Measurements from ENCODE around the gene DCLRE1B.

The DCLRE1B gene

DNA sequence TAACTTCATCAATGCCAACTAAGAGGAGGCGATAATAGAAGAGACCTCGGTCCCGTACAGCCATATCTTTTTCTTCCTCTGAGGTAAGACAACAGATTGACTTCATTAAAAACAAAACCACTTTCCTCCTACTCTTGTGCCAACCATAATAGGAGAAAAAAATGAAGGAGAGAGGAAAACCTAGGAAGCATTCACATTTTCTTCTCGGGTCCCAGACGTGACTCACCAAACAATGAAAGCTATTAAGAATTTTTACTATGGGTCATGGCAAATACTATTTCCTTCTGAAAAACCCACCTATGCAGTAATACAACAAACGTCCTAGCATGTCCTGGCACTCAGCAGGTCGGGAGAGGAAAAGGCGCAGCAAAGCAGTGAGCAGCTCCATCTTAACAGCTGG lies 9.2 kb upstream of the DCLRE1B start:
- H3K36me3 ChIP-seq (ENCODE audit: insufficient read depth, insufficient read length, low read length) = peaks cover 67% of the 10 kb centered on the region
- H3K4me3 ChIP-seq (ENCODE audit: insufficient read length, low read depth) = no peak overlapping the region
- DNase-seq (ENCODE audit: low read depth, low spot score) = no peak
- no peaks in the 10 kb centered on the region for H3K9me3 ChIP-seq (ENCODE audit: insufficient read depth, low read length)
- H3K27me3 ChIP-seq (ENCODE audit: insufficient read depth, insufficient read length) = no peaks in the 10 kb centered on the region
- no peak overlapping the region for H3K9ac ChIP-seq (ENCODE audit: insufficient read length, low read depth)
- no peak for TF ChIP-seq SUZ12 (IDR thresholded peaks at IDR 0.05; ENCODE audit: extremely low read depth, insufficient read depth, insufficient read length)
- TF ChIP-seq YY1 (IDR thresholded peaks at IDR 0.05; ENCODE audit: insufficient read depth, insufficient read length) = no peak
- no peak for TF ChIP-seq ZNF274 (IDR thresholded peaks at IDR 0.05; ENCODE audit: low read depth, low read length)
- no peaks in the 10 kb centered on the region for H3K4me1 ChIP-seq (ENCODE audit: insufficient read depth, insufficient read length)

DNA sequence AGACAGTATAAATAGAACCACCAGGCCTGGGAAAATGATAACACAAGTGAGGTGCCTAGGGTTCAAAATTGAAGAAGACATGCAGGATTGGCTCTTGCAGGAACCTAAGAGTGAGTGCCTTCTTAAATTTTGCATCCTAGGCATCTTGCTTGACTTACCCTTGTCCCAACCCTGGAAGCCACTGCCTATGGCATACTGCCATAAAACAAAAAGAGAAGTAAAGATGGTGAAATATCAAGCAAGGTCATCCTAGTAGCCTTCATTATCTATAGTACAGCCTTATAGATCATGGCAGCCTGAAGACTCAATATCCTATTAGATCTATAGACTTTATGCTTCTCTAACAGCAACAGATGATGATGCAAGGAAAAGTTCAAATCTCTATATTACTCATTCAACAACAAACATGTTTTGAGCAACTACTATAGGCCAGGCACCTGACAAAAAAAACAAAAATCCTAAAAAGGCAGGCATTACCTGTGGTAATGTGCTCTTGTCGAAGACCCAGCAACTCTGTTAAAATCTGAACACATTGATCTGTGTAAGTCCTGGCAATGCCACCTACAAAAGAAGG lies 6.8 kb upstream of the DCLRE1B start:
- H3K4me3 ChIP-seq (ENCODE audit: insufficient read length, low read depth) = no peak overlapping the region
- H3K36me3 ChIP-seq (ENCODE audit: insufficient read depth, insufficient read length, low read length) = peaks cover 86% of the 10 kb centered on the region
- H3K4me1 ChIP-seq (ENCODE audit: insufficient read depth, insufficient read length) = no peaks in the 10 kb centered on the region
- H3K9ac ChIP-seq (ENCODE audit: insufficient read length, low read depth) = no peak overlapping the region
- H3K9me3 ChIP-seq (ENCODE audit: insufficient read depth, low read length) = no peaks in the 10 kb centered on the region
- no peak for TF ChIP-seq SUZ12 (IDR thresholded peaks at IDR 0.05; ENCODE audit: extremely low read depth, insufficient read depth, insufficient read length)
- TF ChIP-seq YY1 (IDR thresholded peaks at IDR 0.05; ENCODE audit: insufficient read depth, insufficient read length) = no peak
- no peak for TF ChIP-seq ZNF274 (IDR thresholded peaks at IDR 0.05; ENCODE audit: low read depth, low read length)
- DNase-seq (ENCODE audit: low read depth, low spot score) = no peak
- H3K27me3 ChIP-seq (ENCODE audit: insufficient read depth, insufficient read length) = no peaks in the 10 kb centered on the region

DNA sequence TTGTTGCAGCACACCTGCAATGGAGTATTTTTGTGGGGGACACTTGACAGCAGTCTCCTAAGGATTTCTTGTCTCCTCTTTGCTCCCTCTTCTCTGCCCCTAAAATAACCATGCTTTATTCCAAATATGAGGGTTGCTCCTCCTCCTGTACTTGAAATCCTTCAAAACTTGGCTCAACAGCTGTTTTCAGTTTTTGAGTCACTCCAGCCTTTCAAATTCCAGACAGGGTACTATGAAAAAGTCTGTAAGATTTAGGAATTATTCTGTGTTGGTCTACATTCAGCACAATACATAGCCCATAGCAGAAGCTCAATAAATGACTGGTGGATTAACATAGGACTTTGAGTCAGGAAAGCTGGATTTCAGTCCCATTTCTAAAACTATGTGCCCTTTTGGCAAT lies 6.0 kb upstream of the DCLRE1B start:
- H3K36me3 ChIP-seq (ENCODE audit: insufficient read depth, insufficient read length, low read length) = peaks cover 85% of the 10 kb centered on the region

DNA sequence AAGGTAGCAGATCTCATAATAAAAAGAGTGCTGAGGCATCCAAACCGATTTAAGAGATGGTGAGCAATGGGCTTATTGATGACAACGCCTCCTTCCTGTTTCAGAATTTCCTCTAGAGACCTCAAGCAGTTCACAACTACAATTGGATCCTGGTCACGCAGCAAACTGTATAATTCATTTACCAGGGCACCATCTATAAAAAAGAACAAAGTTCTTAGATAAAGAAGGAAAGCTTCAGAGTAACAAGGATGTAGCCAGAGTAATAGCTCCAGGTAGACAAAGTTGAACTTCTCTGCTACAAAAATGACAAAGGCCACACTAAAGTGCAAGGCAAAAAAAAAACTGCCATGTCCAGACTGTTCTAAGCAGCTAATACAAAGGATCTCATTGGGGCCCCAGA lies 3.9 kb upstream of the DCLRE1B start:
- H3K36me3 ChIP-seq (ENCODE audit: insufficient read depth, insufficient read length, low read length) = peaks cover 64% of the 10 kb centered on the region
- DNase-seq (ENCODE audit: low read depth, low spot score) = no peak
- H3K27me3 ChIP-seq (ENCODE audit: insufficient read depth, insufficient read length) = no peaks in the 10 kb centered on the region
- no peak overlapping the region for H3K9ac ChIP-seq (ENCODE audit: insufficient read length, low read depth)
- TF ChIP-seq SUZ12 (IDR thresholded peaks at IDR 0.05; ENCODE audit: extremely low read depth, insufficient read depth, insufficient read length) = no peak
- TF ChIP-seq ZNF274 (IDR thresholded peaks at IDR 0.05; ENCODE audit: low read depth, low read length) = no peak
- no peak for TF ChIP-seq YY1 (IDR thresholded peaks at IDR 0.05; ENCODE audit: insufficient read depth, insufficient read length)
- no peak overlapping the region for H3K4me3 ChIP-seq (ENCODE audit: insufficient read length, low read depth)
- H3K9me3 ChIP-seq (ENCODE audit: insufficient read depth, low read length) = no peaks in the 10 kb centered on the region
- no peaks in the 10 kb centered on the region for H3K4me1 ChIP-seq (ENCODE audit: insufficient read depth, insufficient read length)

More for the DNA sequence above, 6.0 kb upstream of the DCLRE1B start:
- TF ChIP-seq YY1 (IDR thresholded peaks at IDR 0.05; ENCODE audit: insufficient read depth, insufficient read length) (no peak), SUZ12 (IDR thresholded peaks at IDR 0.05; ENCODE audit: extremely low read depth, insufficient read depth, insufficient read length) (no peak), ZNF274 (IDR thresholded peaks at IDR 0.05; ENCODE audit: low read depth, low read length) (no peak)
- no peaks in the 10 kb centered on the region for H3K4me1 ChIP-seq (ENCODE audit: insufficient read depth, insufficient read length)
- H3K9ac ChIP-seq (ENCODE audit: insufficient read length, low read depth) = no peak overlapping the region
- H3K4me3 ChIP-seq (ENCODE audit: insufficient read length, low read depth) = no peak overlapping the region
- H3K27me3 ChIP-seq (ENCODE audit: insufficient read depth, insufficient read length) = no peaks in the 10 kb centered on the region
- H3K9me3 ChIP-seq (ENCODE audit: insufficient read depth, low read length) = no peaks in the 10 kb centered on the region
- no peak for DNase-seq (ENCODE audit: low read depth, low spot score)

DNA sequence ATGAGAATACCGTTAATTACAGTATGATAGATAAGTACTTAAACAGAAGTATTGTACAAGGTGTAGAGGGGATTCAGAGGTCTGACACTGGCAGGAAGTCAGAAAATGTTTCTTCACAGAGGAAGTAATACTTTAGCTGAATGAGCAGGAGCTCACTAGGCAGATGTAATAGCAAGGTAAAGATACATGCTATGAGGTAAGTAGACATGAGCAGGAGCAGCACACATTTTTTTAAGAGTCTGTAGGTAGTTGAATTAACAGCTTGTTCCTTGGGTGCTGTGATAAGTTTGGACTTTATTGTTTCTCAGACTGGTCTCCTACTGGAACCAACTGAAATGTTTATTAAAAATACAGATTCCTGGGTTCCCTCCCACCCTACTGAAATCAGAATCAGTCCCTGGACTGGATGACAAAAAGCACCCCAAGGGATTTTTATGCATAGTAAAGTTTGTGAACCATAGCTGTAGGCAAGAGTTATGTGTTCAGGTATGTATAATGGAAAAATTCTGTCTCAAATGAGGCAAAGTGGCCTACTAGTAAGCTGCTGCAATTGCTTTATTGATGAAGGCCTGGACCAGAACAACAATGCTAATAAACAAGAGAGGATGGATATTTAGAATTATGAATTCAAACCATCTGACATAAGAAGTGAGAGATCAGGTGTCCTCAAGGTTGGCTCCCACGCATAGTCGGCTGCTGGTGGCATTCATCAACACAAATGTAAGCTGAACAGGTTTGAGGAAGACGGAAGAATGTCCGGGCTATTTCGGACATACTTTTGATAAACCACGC lies 1.4 kb upstream of the DCLRE1B start:
- Histone ChIP-seq H3K9ac (ENCODE audit: insufficient read length, low read depth) (peak overlapping the region; percentile 96), H3K27me3 (ENCODE audit: insufficient read depth, insufficient read length) (no peaks in the 10 kb centered on the region), H3K9me3 (ENCODE audit: insufficient read depth, low read length) (no peaks in the 10 kb centered on the region), H3K36me3 (ENCODE audit: insufficient read depth, insufficient read length, low read length) (peaks cover 62% of the 10 kb centered on the region), H3K4me3 (ENCODE audit: insufficient read length, low read depth) (peak overlapping the region; percentile 99), H3K4me1 (ENCODE audit: insufficient read depth, insufficient read length) (no peaks in the 10 kb centered on the region)
- TF ChIP-seq SUZ12 (IDR thresholded peaks at IDR 0.05; ENCODE audit: extremely low read depth, insufficient read depth, insufficient read length) (no peak), YY1 (IDR thresholded peaks at IDR 0.05; ENCODE audit: insufficient read depth, insufficient read length) (no peak), ZNF274 (IDR thresholded peaks at IDR 0.05; ENCODE audit: low read depth, low read length) (no peak)
- no peak for DNase-seq (ENCODE audit: low read depth, low spot score)

DNA sequence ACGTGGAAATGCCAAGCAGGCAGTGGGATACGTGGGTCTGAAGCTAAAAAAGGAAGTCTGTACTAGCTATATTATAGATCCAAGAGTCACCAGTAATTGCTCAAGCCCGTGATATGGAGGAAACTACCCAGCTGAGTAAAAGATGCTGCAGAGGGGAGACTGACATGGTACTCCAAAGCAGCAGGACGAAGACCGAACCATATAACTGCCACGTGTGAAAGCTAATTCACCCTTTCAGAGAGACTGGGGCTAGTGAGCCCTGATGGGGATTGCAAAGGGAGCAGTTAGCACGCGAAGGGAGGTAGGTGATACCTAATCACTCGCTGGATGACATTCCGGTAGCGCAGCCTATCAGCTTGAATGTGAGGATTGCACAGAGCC lies 843 bp upstream of the DCLRE1B start:
- H3K9me3 ChIP-seq (ENCODE audit: insufficient read depth, low read length) = no peaks in the 10 kb centered on the region
- H3K4me1 ChIP-seq (ENCODE audit: insufficient read depth, insufficient read length) = no peaks in the 10 kb centered on the region
- H3K27me3 ChIP-seq (ENCODE audit: insufficient read depth, insufficient read length) = no peaks in the 10 kb centered on the region
- peak overlapping the region; percentile 99 for H3K4me3 ChIP-seq (ENCODE audit: insufficient read length, low read depth)
- H3K9ac ChIP-seq (ENCODE audit: insufficient read length, low read depth) = peak overlapping the region; percentile 96
- peak; percentile 49 for DNase-seq (ENCODE audit: low read depth, low spot score)
- H3K36me3 ChIP-seq (ENCODE audit: insufficient read depth, insufficient read length, low read length) = peaks cover 61% of the 10 kb centered on the region
- no peak for TF ChIP-seq SUZ12 (IDR thresholded peaks at IDR 0.05; ENCODE audit: extremely low read depth, insufficient read depth, insufficient read length)
- TF ChIP-seq YY1 (IDR thresholded peaks at IDR 0.05; ENCODE audit: insufficient read depth, insufficient read length) = no peak
- TF ChIP-seq ZNF274 (IDR thresholded peaks at IDR 0.05; ENCODE audit: low read depth, low read length) = no peak

DNA sequence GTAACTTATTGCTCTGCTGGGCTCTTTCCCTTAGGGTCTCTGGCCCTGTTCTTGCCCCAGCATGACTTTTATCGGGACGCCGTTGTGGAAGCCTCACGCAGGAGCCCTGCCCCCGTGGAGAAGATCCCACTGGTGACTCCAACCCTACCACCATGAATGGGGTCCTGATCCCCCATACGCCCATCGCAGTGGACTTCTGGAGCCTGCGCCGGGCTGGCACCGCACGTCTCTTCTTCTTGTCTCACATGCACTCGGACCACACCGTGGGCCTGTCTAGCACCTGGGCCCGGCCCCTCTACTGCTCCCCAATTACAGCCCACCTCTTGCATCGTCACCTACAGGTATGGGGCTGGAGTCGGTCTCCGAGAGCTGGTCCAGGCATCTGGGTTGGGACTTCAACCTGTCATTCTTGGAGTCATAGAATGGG lies 322 bp downstream of the DCLRE1B start:
- Histone ChIP-seq H3K4me3 (ENCODE audit: insufficient read length, low read depth) (peak overlapping the region; percentile 99), H3K9me3 (ENCODE audit: insufficient read depth, low read length) (no peaks in the 10 kb centered on the region), H3K9ac (ENCODE audit: insufficient read length, low read depth) (peak overlapping the region; percentile 99), H3K4me1 (ENCODE audit: insufficient read depth, insufficient read length) (no peaks in the 10 kb centered on the region), H3K27me3 (ENCODE audit: insufficient read depth, insufficient read length) (no peaks in the 10 kb centered on the region), H3K36me3 (ENCODE audit: insufficient read depth, insufficient read length, low read length) (peaks cover 61% of the 10 kb centered on the region)
- TF ChIP-seq YY1 (IDR thresholded peaks at IDR 0.05; ENCODE audit: insufficient read depth, insufficient read length) = no peak
- peak; percentile 23 for DNase-seq (ENCODE audit: low read depth, low spot score)

Data from NT2/D1 (cell line).